Activated T-helper 1 cell treated with anti-CD3 and anti-CD28 coated beads, Interleukin-2, amount 50 U/mL, for 16 hours (primary cell): ENCODE measurements around the gene SGSM1.
"Not testable (repeated sequence)": the region's sequence is repeated elsewhere in the genome, so short reads cannot be mapped to it uniquely, and the experiment has no call there.

Experiments
- DNase-seq, 2 donors: peaks; one replicate each; pipeline ENCODE4 v3.0.0-alpha.2; 2020; ENCODE audit warnings: low read depth in 1 of 2, low spot score in 1 of 2

SGSM1 gene

GRCh38 chr22:24837517-24837916, 31.5 kb downstream of the SGSM1 start:
- DNase-seq = not testable (repeated sequence)

GRCh38 chr22:24841261-24841660, 35.2 kb downstream of the SGSM1 start:
- DNase-seq = no peak

- DNase-seq = no peak
Measured at GRCh38 chr22:24843048-24843447, 37.0 kb downstream of the SGSM1 start.

- no peak for DNase-seq
Measured at GRCh38 chr22:24845041-24845898, 39.3 kb downstream of the SGSM1 start.

- no peak for DNase-seq
Measured at GRCh38 chr22:24847490-24847889, 41.5 kb downstream of the SGSM1 start.

GRCh38 chr22:24848559-24849168, 42.7 kb downstream of the SGSM1 start:
- DNase-seq = no peak

- no peak for DNase-seq
Measured at GRCh38 chr22:24855794-24856193, 49.8 kb downstream of the SGSM1 start.

GRCh38 chr22:24857576-24857975, 51.6 kb downstream of the SGSM1 start:
- DNase-seq = no peak

GRCh38 chr22:24859587-24859986, 53.6 kb downstream of the SGSM1 start:
- DNase-seq = no peak

- DNase-seq = no peak
Measured at GRCh38 chr22:24865508-24865907, 59.5 kb downstream of the SGSM1 start.

- DNase-seq = no peak
Measured at GRCh38 chr22:24867323-24868022, 61.5 kb downstream of the SGSM1 start.

- no peak for DNase-seq
Measured at GRCh38 chr22:24868979-24869378, 63.0 kb downstream of the SGSM1 start.

- no peak for DNase-seq
Measured at GRCh38 chr22:24871611-24872205, 65.7 kb downstream of the SGSM1 start.

GRCh38 chr22:24873226-24873625, 67.2 kb downstream of the SGSM1 start:
- no peak for DNase-seq

GRCh38 chr22:24875862-24876506, 70.0 kb downstream of the SGSM1 start:
- DNase-seq = no peak

- DNase-seq = no peak
Measured at GRCh38 chr22:24876700-24877099, 70.7 kb downstream of the SGSM1 start.

- DNase-seq = no peak
Measured at GRCh38 chr22:24878969-24879368, 73.0 kb downstream of the SGSM1 start.

GRCh38 chr22:24883432-24883831, 77.4 kb downstream of the SGSM1 start:
- DNase-seq = no peak

GRCh38 chr22:24887260-24887659, 81.2 kb downstream of the SGSM1 start:
- DNase-seq = no peak

- DNase-seq = no peak
Measured at GRCh38 chr22:24893341-24894070, 87.5 kb downstream of the SGSM1 start.
